CD14-positive monocyte (primary cell): ENCODE measurements around the gene RTL10. TPM values are rescaled to one million over a fixed set of nuclear protein-coding genes. Genes with fewer than 3 reads are reported as not detected.

ENCODE experiments used
- DNase-seq, 3 donors: peaks; one replicate each; pipeline ENCODE4 v3.0.0-alpha.2; 2011 to 2022
- H2AFZ ChIP-seq: 2 replicates; pipeline ENCODE4 v1.6.0; 2012; ENCODE audit warnings: mild to moderate bottlenecking, low read depth, low read length, inconsistent platforms; ENCODE audit not compliant: insufficient read depth, poor library complexity, severe bottlenecking
- H3K27ac ChIP-seq, 2 donors: 1 replicate in 1 of 2; 2 replicates in 1 of 2; pipeline ENCODE4 v1.5.1; 2012 to 2013; ENCODE audit warnings: low read length in 2 of 2, control low read depth in 1 of 2, inconsistent platforms in 1 of 2, low read depth in 1 of 2, mild to moderate bottlenecking in 1 of 2
- H3K27me3 ChIP-seq, 2 donors: one replicate each; pipeline versions ENCODE4 v1.6.0 to v1.6.1; 2011 to 2013; ENCODE audit warnings: low read length in 2 of 2; ENCODE audit not compliant: control insufficient read depth in 2 of 2, insufficient read depth in 2 of 2
- H3K36me3 ChIP-seq, 2 donors: replicated peaks in 1 of 2; 1 replicate in 1 of 2; 2 replicates in 1 of 2; pipeline versions ENCODE4 v1.5.1 to v1.6.1; 2012 to 2013; ENCODE audit warnings: low read length in 2 of 2, control low read depth in 1 of 2, inconsistent platforms in 1 of 2, mild to moderate bottlenecking in 1 of 2; ENCODE audit not compliant: insufficient read depth in 2 of 2, control insufficient read depth in 1 of 2
- H3K4me1 ChIP-seq, 2 donors: 1 replicate in 1 of 2; 2 replicates in 1 of 2; pipeline versions ENCODE4 v1.5.1 to v1.6.1; 2012 to 2013; ENCODE audit warnings: low read length in 2 of 2, control low read depth in 1 of 2, inconsistent platforms in 1 of 2, mild to moderate bottlenecking in 1 of 2, moderate library complexity in 1 of 2; ENCODE audit not compliant: insufficient read depth in 2 of 2, control insufficient read depth in 1 of 2
- H3K4me2 ChIP-seq: replicated peaks from 2 replicates; pipeline ENCODE3; 2012; ENCODE audit warnings: low read length, moderate library complexity, mild to moderate bottlenecking; ENCODE audit not compliant: poor library complexity, severe bottlenecking; ENCODE audit errors: extremely low read depth
- H3K4me3 ChIP-seq, 3 experiments: fragments of 200-600 bp in 1 of 3; sonication (generic) in 1 of 3; replicated peaks in 1 of 3; 1 replicate in 2 of 3; 2 replicates in 1 of 3; pipeline ENCODE4 v1.5.1; 2011 to 2013; ENCODE audit warnings: low read length in 3 of 3, mild to moderate bottlenecking in 3 of 3, control low read depth in 2 of 3, low read depth in 2 of 3, inconsistent platforms in 1 of 3, moderate library complexity in 1 of 3
- H3K79me2 ChIP-seq: 2 replicates; pipeline ENCODE4 v1.6.0; 2012; ENCODE audit warnings: mild to moderate bottlenecking, control low read depth, inconsistent platforms, low read length, moderate library complexity; ENCODE audit not compliant: insufficient read depth
- H3K9ac ChIP-seq: 2 replicates; pipeline ENCODE4 v1.6.0; 2017; ENCODE audit warnings: low read length, mild to moderate bottlenecking; ENCODE audit not compliant: insufficient read depth, poor library complexity, severe bottlenecking
- H3K9me3 ChIP-seq, 2 donors: replicated peaks in 1 of 2; 1 replicate in 1 of 2; 2 replicates in 1 of 2; pipeline versions ENCODE4 v1.5.1 to v1.6.1; 2012 to 2013; ENCODE audit warnings: low read length in 2 of 2, control low read depth in 1 of 2; ENCODE audit not compliant: control insufficient read depth in 1 of 2, insufficient read depth in 1 of 2
- H4K20me1 ChIP-seq: 2 replicates; pipeline ENCODE4 v1.6.0; 2012; ENCODE audit warnings: mild to moderate bottlenecking, low read length, control low read depth, moderate library complexity; ENCODE audit not compliant: insufficient read depth
- H3K27ac Mint-ChIP-seq, 7 donors: one replicate each; pipeline ENCODE4 v1.8.0; 2020; ENCODE audit warnings: mild to moderate bottlenecking in 7 of 7, mixed read lengths in 7 of 7, moderate library complexity in 6 of 7, inconsistent platforms in 2 of 7
- H3K27me3 Mint-ChIP-seq, 3 donors: one replicate each; pipeline ENCODE4 v1.8.0; 2021 to 2022; ENCODE audit warnings: low read depth in 3 of 3, mild to moderate bottlenecking in 3 of 3, mixed read lengths in 3 of 3, moderate library complexity in 3 of 3, inconsistent platforms in 1 of 3
- H3K36me3 Mint-ChIP-seq, 2 donors: one replicate each; pipeline ENCODE4 v1.8.0; 2020; ENCODE audit warnings: mixed read lengths in 2 of 2, inconsistent platforms in 1 of 2, mild to moderate bottlenecking in 1 of 2
- H3K4me1 Mint-ChIP-seq: one replicate; pipeline ENCODE4 v1.8.0; 2020; ENCODE audit warnings: mild to moderate bottlenecking, mixed read lengths
- H3K4me3 Mint-ChIP-seq, 2 donors: one replicate each; pipeline ENCODE4 v1.8.0; 2020; ENCODE audit warnings: mild to moderate bottlenecking in 2 of 2, mixed read lengths in 2 of 2, moderate library complexity in 1 of 2
- H3K9me3 Mint-ChIP-seq, 7 donors: one replicate each; pipeline ENCODE4 v1.8.0; 2020 to 2022; ENCODE audit warnings: mixed read lengths in 7 of 7, mild to moderate bottlenecking in 6 of 7, moderate library complexity in 6 of 7, inconsistent platforms in 2 of 7
- CTCF ChIP-seq: fragments of 200-600 bp; IDR thresholded peaks from one replicate; pipeline ENCODE4 v1.8.0; 2022; ENCODE audit warnings: antibody characterized with exemption, mild to moderate bottlenecking
- WGBS: methylation state at CpG from one replicate; pipeline ENCODE4 v1.1.5; 2013; ENCODE audit warnings: missing lambda C conversion rate; ENCODE audit not compliant: insufficient coverage; 5-methylcytosine and 5-hydroxymethylcytosine counted together
- intact Hi-C, 2 donors: fragments of 100-400 bp; cut with micrococcal nuclease; formaldehyde crosslinking; loops; one replicate each; pipeline versions ENCODE4 v1.15.0 to v1.15.1; 2023
- polyA plus RNA-seq, 3 donors: library from polyadenylated mRNA; depleted of rRNA in 1 of 3; unstranded in 2 of 3; stranded (reverse) in 1 of 3; fragments of 300-500 nt in 2 of 3; fragments of >200 nt in 1 of 3; fragmentation: Illumina TruSeq in 2 of 3; gene quantifications; 1 replicate in 2 of 3; 2 replicates in 1 of 3; pipeline ENCODE4 v1.2.3, GENCODE V29; 2012 to 2021

The RTL10 gene
- polyA plus RNA-seq, 3 donors: 1.4 to 6.5 (median 1.5) TPM

- Histone ChIP-seq H3K9me3 (no peaks in the 10 kb centered on the region), H2AFZ (no peak overlapping the region), H3K4me2 (no peak overlapping the region), H3K27me3 (no peaks in the 10 kb centered on the region), H3K79me2 (no peaks in the 10 kb centered on the region), H3K4me3 (no peak overlapping the region), H3K4me1 (no peaks in the 10 kb centered on the region), H3K36me3 (peaks cover 64 to 94% of the 10 kb centered on the region in 2 donors), H3K9ac (no peak overlapping the region), H4K20me1 (peaks cover 6% of the 10 kb centered on the region), H3K27ac (no peak overlapping the region)
- H3K27me3 Mint-ChIP-seq: peaks cover 0 to 4% (median 2%) of the 10 kb centered on the region in 3 donors
- no peaks in the 10 kb centered on the region for H3K4me1 Mint-ChIP-seq
- H3K36me3 Mint-ChIP-seq: peaks cover 58 to 84% of the 10 kb centered on the region in 2 donors
- H3K27ac Mint-ChIP-seq: peak overlapping the region in 1 of 7 donors; percentile 77
- 92% methylated on average over 7 of the region's 12 CpGs for WGBS
- TF ChIP-seq CTCF: no peak
- H3K9me3 Mint-ChIP-seq: no peaks in the 10 kb centered on the region
- no peak overlapping the region for H3K4me3 Mint-ChIP-seq
- DNase-seq: no peak
- intact Hi-C loops: no loop called here
These were observed 48.8 kb upstream of the RTL10 start for GRCh38 chr22:19903513-19903912.

GRCh38 chr22:19903031-19903430, 48.4 kb upstream of the RTL10 start:
- H3K36me3 ChIP-seq: peaks cover 63 to 94% of the 10 kb centered on the region in 2 donors
- intact Hi-C loops: no loop called here
- no peak overlapping the region for H3K27ac ChIP-seq
- H3K79me2 ChIP-seq: no peaks in the 10 kb centered on the region
- no peaks in the 10 kb centered on the region for H3K27me3 ChIP-seq
- no peak for TF ChIP-seq CTCF
- Mint-ChIP-seq H3K4me1 (no peaks in the 10 kb centered on the region), H3K4me3 (no peak overlapping the region), H3K27ac (no peak overlapping the region), H3K9me3 (no peaks in the 10 kb centered on the region), H3K27me3 (peaks cover 0 to 4% (median 2%) of the 10 kb centered on the region in 3 donors), H3K36me3 (peaks cover 57 to 84% of the 10 kb centered on the region in 2 donors)
- H3K9ac ChIP-seq: no peak overlapping the region
- H4K20me1 ChIP-seq: peaks cover 6% of the 10 kb centered on the region
- DNase-seq: no peak
- no peak overlapping the region for H3K4me2 ChIP-seq
- no peak overlapping the region for H2AFZ ChIP-seq
- 96% methylated on average over 9 of the region's 9 CpGs for WGBS
- H3K4me1 ChIP-seq: no peaks in the 10 kb centered on the region
- no peaks in the 10 kb centered on the region for H3K9me3 ChIP-seq
- no peak overlapping the region for H3K4me3 ChIP-seq
